Adipose tissue (tissue), 3 donors: ENCODE data around the gene RALB. TPM values are rescaled to one million over a fixed set of nuclear protein-coding genes. Genes with fewer than 3 reads are reported as not detected.

Source experiments
- H3K27ac ChIP-seq: one replicate; pipeline ENCODE4 v1.5.1; 2013; ENCODE audit warnings: low read depth, low read length
- WGBS, 3 donors: extraction: QIAGEN DNeasy Blood & Tissue Kit; methylation state at CpG; one replicate each; pipeline ENCODE4 v1.1.7; 2013; 5-methylcytosine and 5-hydroxymethylcytosine counted together
- polyA plus RNA-seq, 3 donors: library from polyadenylated mRNA; stranded (reverse); fragments of 200-250 nt; gene quantifications; one replicate each; pipeline ENCODE4 v1.2.3, GENCODE V29; 2013
- donor health status: healthy with polysubstance abuse.
- donor health status: Bipolar disorder and iron deficiency.
- donor health status: healthy.

Gene RALB
- polyA plus RNA-seq, 3 donors, result 19.9 to 96.2 (median 54.0) TPM

- no peak overlapping the region for H3K27ac ChIP-seq
- 30 to 44% (median 42%) methylated on average over 4 to 7 of the region's 7 CpGs for WGBS, 3 donors
Observed at GRCh38 chr2:120342446-120342845, 89.8 kb downstream of the RALB start.

- WGBS, 3 donors, result 15 to 30% (median 19%) methylated on average over 5 of the region's 5 CpGs
- no peak overlapping the region for H3K27ac ChIP-seq
Observed at GRCh38 chr2:120343100-120343432, 90.4 kb downstream of the RALB start.

- H3K27ac ChIP-seq, result no peak overlapping the region
- 3 to 5% (median 3%) methylated on average over 43 of the region's 43 CpGs for WGBS, 3 donors
Observed at GRCh38 chr2:120343433-120344105, 90.9 kb downstream of the RALB start.

Other genes starting within 250 kb of the RALB start
- gene EPB41L5, start 239.8 kb upstream of the RALB start, polyA plus RNA-seq, result 10 to 100 TPM in 1 of 3 donors, 1 to 10 TPM in 2; 5.7 to 11.8 (median 6.9) TPM
- gene TMEM185B, start 29.5 kb upstream of the RALB start, polyA plus RNA-seq, result 10 to 100 TPM in 1 of 3 donors, 1 to 10 TPM in 2; 7.5 to 19.0 (median 8.3) TPM
- 10 to 100 TPM in 2 of 3 donors, 1 to 10 TPM in 1; 5.4 to 31.9 (median 10.6) TPM for gene INHBB, start 93.3 kb downstream of the RALB start, polyA plus RNA-seq